HepG2 (cell line): ENCODE data around the gene TRMT10C.

Experiments used
- EZH2 ChIP-seq: conservative IDR thresholded peaks from 2 replicates; pipeline ENCODE4 v1.6.1; 2012; ENCODE audit warnings: mild to moderate bottlenecking, low read depth, low read length, moderate library complexity
- POLR2A ChIP-seq, 2 experiments: IDR thresholded peaks; 2 replicates each; pipeline ENCODE4 v1.6.1; 2011; ENCODE audit warnings: low read depth in 2 of 2, low read length in 2 of 2, mild to moderate bottlenecking in 1 of 2, moderate library complexity in 1 of 2; ENCODE audit not compliant: insufficient read depth in 1 of 2
- POLR2AphosphoS5 ChIP-seq: IDR thresholded peaks from 2 replicates; pipeline ENCODE4 v1.6.1; 2012; ENCODE audit warnings: low read depth, low read length
- TBP ChIP-seq: sonication (generic); formaldehyde crosslinking; IDR thresholded peaks from 2 replicates; pipeline ENCODE4 v1.5.0; 2020; ENCODE audit warnings: missing genetic modification reagents
- TP53 ChIP-seq: sonication (generic); formaldehyde crosslinking; conservative IDR thresholded peaks from 2 replicates; pipeline ENCODE4 v1.4.0; 2020; ENCODE audit warnings: missing genetic modification reagents
- ZNF567 ChIP-seq: sonication (generic); formaldehyde crosslinking; IDR thresholded peaks from 2 replicates; pipeline ENCODE4 v1.8.1; 2023; ENCODE audit warnings: mild to moderate bottlenecking, missing genetic modification reagents, borderline replicate concordance
- TF ChIP-seq, protein P1 (sequence below): IDR thresholded peaks from 2 replicates; pipeline ENCODE4 v1.6.1; 2012; ENCODE audit warnings: inconsistent platforms
- TF ChIP-seq, protein P2 (sequence below): sonication (generic); formaldehyde crosslinking; IDR thresholded peaks from 2 replicates; pipeline ENCODE4 v1.4.0; 2020; ENCODE audit warnings: missing genetic modification reagents
- TF ChIP-seq, protein P3 (sequence below), 2 experiments: IDR thresholded peaks; 2 replicates each; pipeline ENCODE4 v1.6.1; 2011 to 2012; ENCODE audit warnings: low read length in 2 of 2, borderline replicate concordance in 1 of 2, low read depth in 1 of 2, mild to moderate bottlenecking in 1 of 2, moderate library complexity in 1 of 2
- TF ChIP-seq, protein P4 (sequence below): sonication (generic); formaldehyde crosslinking; IDR thresholded peaks from 2 replicates; pipeline ENCODE4 v1.9.0; 2021; ENCODE audit warnings: missing genetic modification reagents, borderline replicate concordance
- TF ChIP-seq, protein P5 (sequence below): sonication (generic); formaldehyde crosslinking; IDR thresholded peaks from 2 replicates; pipeline ENCODE4 v1.4.0; 2020; ENCODE audit warnings: missing genetic modification reagents, mild to moderate bottlenecking, borderline replicate concordance

DNA sequence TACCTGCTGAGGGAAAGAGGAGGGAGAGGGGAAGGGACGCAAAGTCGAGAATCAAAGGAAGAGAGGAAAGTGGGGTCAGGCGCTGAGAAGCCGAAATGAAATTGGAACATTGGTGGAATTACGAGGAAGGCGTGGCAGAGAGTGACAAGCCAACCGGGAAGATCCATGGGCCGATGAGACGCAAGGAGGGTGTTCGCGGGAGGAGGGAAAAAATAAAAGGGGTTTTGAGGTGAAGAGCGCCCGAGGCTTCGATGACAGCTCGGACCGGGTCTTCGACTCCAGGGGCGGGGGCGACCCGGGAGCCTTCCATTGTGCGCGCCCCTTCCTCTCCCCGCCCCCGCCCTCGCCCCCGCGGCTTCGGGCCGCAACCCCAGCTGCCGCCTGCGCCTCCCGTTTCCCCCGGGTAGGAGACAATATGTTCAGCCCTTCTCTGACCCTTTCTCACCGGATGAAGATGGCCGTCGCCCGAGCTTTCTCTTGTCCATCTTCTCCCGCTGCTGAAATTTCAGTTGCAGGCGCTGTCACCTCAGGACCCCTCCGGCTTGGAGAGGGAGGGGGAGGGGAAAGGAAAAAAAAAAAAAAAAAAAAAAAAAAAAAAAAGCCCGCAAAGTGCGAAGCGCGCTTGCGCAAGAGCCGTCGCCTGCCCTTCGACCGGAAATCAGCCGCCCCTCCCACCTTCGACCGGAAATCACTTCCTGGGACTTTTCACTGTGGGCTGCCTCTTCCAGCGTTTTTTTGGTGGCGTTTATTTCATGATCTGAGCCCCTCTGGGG lies 48.8 kb upstream of the TRMT10C start, which contains the start of gene SENP7:
- no peak for TF ChIP-seq EZH2
- TF ChIP-seq, protein P1, sequence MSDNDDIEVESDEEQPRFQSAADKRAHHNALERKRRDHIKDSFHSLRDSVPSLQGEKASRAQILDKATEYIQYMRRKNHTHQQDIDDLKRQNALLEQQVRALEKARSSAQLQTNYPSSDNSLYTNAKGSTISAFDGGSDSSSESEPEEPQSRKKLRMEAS = peak; percentile 38; the same call in 1 of the 2 replicates
- TF ChIP-seq TP53 = no peak
- TF ChIP-seq, protein P2, sequence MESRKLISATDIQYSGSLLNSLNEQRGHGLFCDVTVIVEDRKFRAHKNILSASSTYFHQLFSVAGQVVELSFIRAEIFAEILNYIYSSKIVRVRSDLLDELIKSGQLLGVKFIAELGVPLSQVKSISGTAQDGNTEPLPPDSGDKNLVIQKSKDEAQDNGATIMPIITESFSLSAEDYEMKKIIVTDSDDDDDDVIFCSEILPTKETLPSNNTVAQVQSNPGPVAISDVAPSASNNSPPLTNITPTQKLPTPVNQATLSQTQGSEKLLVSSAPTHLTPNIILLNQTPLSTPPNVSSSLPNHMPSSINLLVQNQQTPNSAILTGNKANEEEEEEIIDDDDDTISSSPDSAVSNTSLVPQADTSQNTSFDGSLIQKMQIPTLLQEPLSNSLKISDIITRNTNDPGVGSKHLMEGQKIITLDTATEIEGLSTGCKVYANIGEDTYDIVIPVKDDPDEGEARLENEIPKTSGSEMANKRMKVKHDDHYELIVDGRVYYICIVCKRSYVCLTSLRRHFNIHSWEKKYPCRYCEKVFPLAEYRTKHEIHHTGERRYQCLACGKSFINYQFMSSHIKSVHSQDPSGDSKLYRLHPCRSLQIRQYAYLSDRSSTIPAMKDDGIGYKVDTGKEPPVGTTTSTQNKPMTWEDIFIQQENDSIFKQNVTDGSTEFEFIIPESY (CRISPR knock-in tag) = no peak
- TF ChIP-seq, protein P3, sequence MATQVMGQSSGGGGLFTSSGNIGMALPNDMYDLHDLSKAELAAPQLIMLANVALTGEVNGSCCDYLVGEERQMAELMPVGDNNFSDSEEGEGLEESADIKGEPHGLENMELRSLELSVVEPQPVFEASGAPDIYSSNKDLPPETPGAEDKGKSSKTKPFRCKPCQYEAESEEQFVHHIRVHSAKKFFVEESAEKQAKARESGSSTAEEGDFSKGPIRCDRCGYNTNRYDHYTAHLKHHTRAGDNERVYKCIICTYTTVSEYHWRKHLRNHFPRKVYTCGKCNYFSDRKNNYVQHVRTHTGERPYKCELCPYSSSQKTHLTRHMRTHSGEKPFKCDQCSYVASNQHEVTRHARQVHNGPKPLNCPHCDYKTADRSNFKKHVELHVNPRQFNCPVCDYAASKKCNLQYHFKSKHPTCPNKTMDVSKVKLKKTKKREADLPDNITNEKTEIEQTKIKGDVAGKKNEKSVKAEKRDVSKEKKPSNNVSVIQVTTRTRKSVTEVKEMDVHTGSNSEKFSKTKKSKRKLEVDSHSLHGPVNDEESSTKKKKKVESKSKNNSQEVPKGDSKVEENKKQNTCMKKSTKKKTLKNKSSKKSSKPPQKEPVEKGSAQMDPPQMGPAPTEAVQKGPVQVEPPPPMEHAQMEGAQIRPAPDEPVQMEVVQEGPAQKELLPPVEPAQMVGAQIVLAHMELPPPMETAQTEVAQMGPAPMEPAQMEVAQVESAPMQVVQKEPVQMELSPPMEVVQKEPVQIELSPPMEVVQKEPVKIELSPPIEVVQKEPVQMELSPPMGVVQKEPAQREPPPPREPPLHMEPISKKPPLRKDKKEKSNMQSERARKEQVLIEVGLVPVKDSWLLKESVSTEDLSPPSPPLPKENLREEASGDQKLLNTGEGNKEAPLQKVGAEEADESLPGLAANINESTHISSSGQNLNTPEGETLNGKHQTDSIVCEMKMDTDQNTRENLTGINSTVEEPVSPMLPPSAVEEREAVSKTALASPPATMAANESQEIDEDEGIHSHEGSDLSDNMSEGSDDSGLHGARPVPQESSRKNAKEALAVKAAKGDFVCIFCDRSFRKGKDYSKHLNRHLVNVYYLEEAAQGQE (IDR thresholded peaks at IDR 0.05; ENCODE audit: borderline replicate concordance in 1 of 2, low read depth in 1 of 2, low read length in 2 of 2) = no peak; a peak in 1 of 4 replicates
- peak; percentile 87 for TF ChIP-seq POLR2AphosphoS5
- TF ChIP-seq, protein P4, sequence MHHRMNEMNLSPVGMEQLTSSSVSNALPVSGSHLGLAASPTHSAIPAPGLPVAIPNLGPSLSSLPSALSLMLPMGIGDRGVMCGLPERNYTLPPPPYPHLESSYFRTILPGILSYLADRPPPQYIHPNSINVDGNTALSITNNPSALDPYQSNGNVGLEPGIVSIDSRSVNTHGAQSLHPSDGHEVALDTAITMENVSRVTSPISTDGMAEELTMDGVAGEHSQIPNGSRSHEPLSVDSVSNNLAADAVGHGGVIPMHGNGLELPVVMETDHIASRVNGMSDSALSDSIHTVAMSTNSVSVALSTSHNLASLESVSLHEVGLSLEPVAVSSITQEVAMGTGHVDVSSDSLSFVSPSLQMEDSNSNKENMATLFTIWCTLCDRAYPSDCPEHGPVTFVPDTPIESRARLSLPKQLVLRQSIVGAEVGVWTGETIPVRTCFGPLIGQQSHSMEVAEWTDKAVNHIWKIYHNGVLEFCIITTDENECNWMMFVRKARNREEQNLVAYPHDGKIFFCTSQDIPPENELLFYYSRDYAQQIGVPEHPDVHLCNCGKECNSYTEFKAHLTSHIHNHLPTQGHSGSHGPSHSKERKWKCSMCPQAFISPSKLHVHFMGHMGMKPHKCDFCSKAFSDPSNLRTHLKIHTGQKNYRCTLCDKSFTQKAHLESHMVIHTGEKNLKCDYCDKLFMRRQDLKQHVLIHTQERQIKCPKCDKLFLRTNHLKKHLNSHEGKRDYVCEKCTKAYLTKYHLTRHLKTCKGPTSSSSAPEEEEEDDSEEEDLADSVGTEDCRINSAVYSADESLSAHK (CRISPR knock-in tag) = no peak
- peak; percentile 48 to 66 for TF ChIP-seq POLR2A (IDR thresholded peaks at IDR 0.05; ENCODE audit: insufficient read depth in 1 of 2, low read depth in 2 of 2, low read length in 2 of 2)
- TF ChIP-seq TBP (CRISPR knock-in tag) = no peak
- TF ChIP-seq ZNF567 (CRISPR knock-in tag) = no peak
- TF ChIP-seq, protein P5, sequence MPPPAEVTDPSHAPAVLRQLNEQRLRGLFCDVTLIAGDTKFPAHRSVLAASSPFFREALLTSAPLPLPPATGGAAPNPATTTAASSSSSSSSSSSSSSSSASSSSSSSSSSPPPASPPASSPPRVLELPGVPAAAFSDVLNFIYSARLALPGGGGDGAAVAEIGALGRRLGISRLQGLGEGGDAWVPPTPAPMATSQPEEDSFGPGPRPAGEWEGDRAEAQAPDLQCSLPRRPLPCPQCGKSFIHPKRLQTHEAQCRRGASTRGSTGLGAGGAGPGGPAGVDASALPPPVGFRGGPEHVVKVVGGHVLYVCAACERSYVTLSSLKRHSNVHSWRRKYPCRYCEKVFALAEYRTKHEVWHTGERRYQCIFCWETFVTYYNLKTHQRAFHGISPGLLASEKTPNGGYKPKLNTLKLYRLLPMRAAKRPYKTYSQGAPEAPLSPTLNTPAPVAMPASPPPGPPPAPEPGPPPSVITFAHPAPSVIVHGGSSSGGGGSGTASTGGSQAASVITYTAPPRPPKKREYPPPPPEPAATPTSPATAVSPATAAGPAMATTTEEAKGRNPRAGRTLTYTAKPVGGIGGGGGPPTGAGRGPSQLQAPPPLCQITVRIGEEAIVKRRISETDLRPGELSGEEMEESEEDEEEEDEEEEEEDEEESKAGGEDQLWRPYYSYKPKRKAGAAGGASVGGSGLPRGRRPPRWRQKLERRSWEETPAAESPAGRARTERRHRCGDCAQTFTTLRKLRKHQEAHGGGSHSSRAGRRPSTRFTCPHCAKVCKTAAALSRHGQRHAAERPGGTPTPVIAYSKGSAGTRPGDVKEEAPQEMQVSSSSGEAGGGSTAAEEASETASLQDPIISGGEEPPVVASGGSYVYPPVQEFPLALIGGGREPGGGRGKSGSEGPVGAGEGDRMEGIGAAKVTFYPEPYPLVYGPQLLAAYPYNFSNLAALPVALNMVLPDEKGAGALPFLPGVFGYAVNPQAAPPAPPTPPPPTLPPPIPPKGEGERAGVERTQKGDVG = no peak
